ENCODE results near the gene PTPRF.

The PTPRF gene

DNA sequence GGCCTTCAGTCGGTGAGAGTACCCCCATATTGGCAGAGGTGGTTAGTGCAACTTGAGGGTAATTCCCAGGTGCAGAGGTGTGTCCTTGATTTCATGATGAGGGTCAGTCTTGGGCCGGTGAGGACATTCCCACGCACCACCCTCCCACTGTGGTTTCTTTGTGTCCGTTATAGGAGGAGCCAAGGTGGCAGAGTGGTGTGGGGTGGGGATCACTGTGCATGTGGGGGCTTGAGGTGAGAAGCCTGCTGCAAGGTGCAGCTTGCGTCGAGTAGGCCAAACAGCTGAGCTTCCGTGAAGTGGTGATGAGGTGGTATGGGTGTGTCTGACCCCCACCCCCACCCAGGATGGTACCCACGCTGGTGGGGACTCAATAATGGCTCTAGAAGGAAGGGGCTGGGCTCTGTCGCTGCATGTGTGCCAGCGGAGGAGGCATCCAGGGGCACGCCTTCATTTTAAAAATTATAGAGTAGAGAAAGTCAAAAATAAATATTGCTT lies 6.2 kb downstream of the PTPRF start:
- DNase-seq (ENCODE audit: low read depth) = no peak
- peak overlapping the region; percentile 25 for H3K4me3 ChIP-seq (ENCODE audit: low read length)
- TF ChIP-seq, protein P1, sequence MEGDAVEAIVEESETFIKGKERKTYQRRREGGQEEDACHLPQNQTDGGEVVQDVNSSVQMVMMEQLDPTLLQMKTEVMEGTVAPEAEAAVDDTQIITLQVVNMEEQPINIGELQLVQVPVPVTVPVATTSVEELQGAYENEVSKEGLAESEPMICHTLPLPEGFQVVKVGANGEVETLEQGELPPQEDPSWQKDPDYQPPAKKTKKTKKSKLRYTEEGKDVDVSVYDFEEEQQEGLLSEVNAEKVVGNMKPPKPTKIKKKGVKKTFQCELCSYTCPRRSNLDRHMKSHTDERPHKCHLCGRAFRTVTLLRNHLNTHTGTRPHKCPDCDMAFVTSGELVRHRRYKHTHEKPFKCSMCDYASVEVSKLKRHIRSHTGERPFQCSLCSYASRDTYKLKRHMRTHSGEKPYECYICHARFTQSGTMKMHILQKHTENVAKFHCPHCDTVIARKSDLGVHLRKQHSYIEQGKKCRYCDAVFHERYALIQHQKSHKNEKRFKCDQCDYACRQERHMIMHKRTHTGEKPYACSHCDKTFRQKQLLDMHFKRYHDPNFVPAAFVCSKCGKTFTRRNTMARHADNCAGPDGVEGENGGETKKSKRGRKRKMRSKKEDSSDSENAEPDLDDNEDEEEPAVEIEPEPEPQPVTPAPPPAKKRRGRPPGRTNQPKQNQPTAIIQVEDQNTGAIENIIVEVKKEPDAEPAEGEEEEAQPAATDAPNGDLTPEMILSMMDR (IDR thresholded peaks at IDR 0.05; ENCODE audit: insufficient read depth, low read depth, low read length, missing control alignments) = no peak

DNA sequence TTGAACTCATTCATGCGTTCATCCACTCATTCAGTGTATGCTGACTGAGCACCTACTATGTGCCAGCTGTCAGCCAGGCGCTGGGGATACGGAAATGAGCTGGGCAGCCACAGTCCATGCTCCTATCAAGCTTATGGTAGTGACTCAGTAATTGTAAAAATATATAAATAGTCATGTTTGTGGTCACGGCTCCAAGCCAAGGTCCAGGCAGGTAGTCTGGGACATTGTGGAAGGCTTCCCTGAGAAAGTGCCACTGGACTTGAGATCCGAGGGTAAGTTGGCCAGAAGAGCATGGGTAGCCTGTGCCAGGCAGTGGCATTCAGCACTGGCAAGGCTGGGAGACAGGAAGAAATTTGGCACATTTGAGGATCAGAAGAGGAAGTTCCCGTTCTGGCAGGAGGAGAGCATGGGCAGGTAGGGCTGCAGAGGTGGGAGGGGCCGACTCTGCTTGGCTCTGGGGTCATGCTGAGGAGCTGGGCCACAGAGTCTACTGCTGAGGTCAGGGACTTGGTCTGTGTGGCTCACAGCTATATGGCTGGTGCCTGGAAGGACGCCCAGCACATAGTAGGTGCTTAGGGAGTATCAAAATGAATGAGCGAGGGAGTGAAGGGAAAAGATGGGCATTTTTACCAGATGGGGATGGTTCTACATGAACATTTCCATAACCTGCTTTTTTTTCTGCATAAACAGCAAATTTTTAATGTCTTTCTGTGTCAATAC lies 6.9 kb downstream of the PTPRF start:
- H3K4me3 ChIP-seq (ENCODE audit: low read length) = no peak overlapping the region
- TF ChIP-seq, protein P1 (IDR thresholded peaks at IDR 0.05; ENCODE audit: insufficient read depth, low read depth, low read length, missing control alignments) = no peak
- peak; percentile 38 for DNase-seq (ENCODE audit: low read depth)

- no peak for DNase-seq (ENCODE audit: low read depth)
- TF ChIP-seq, protein P1 (IDR thresholded peaks at IDR 0.05; ENCODE audit: insufficient read depth, low read depth, low read length, missing control alignments) = no peak
- H3K4me3 ChIP-seq (ENCODE audit: low read length) = no peak overlapping the region
These were observed 7.4 kb downstream of the PTPRF start for GRCh38 chr1:43538143-43538487.

DNA sequence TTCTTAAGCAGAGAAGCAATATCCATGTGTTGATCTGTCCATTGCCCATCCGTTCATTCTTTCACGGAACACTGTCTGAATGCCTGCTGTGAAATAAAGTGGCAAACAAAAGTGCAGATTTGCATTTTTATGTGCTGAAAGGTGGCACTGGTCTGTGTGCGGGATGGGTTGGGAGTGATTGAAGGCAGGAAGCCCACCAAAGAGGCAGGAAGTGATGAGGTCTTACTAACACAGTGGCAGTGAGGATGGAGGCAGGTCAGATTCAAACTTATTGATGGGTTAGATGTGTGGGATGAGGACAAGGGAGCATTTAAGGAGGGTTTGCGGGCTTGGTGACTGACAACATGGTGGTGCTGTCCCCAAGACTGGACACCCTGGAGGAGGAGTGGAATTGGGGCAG lies 8.3 kb downstream of the PTPRF start:
- TF ChIP-seq, protein P1 (IDR thresholded peaks at IDR 0.05; ENCODE audit: insufficient read depth, low read depth, low read length, missing control alignments) = no peak
- no peak for DNase-seq (ENCODE audit: low read depth)
- H3K4me3 ChIP-seq (ENCODE audit: low read length) = no peak overlapping the region

GRCh38 chr1:43539726-43540434 lies 9.2 kb downstream of the PTPRF start:
- DNase-seq (ENCODE audit: low read depth) = no peak
- TF ChIP-seq, protein P1 (IDR thresholded peaks at IDR 0.05; ENCODE audit: insufficient read depth, low read depth, low read length, missing control alignments) = no peak
- no peak overlapping the region for H3K4me3 ChIP-seq (ENCODE audit: low read length)

DNA sequence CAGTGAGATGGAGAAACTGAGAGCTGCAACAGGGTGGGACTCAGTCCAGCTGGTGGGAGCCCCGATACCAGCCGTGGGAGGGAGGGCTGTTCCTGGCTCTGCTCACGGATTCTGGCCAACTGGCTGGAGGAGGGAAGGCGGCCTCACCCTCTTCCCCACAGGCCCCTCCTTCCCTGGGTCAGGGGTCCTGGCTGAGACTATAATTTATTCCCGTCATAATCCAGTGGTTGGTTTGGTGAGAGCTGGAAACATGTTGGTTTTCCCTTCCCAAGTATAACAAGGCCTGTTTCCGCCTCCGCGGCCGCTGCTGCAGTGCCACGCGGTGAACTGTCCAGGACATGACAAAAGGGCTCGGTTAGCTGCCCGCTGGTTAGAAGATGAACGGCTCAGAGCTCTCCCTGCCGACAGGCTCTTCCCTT lies 10.0 kb downstream of the PTPRF start:
- H3K4me3 ChIP-seq (ENCODE audit: low read length) = no peak overlapping the region
- TF ChIP-seq, protein P1 (IDR thresholded peaks at IDR 0.05; ENCODE audit: insufficient read depth, low read depth, low read length, missing control alignments) = no peak
- no peak for DNase-seq (ENCODE audit: low read depth)

Measured in epithelial cell of esophagus (primary cell).